ENCODE measurements around the gene ZNF629.
"Not testable (repeated sequence)": the region's sequence is repeated elsewhere in the genome, so short reads cannot be mapped to it uniquely, and the experiment has no call there.

The ZNF629 gene
- long read RNA-seq, donor 1, full-length matches to known transcripts, result 5 of 10 reads
- long read RNA-seq, donor 1, partial matches to known transcripts, result 5 of 10 reads
- long read RNA-seq, donor 1, other reads (novel, unspliced or antisense), result 0 of 10 reads
- long read RNA-seq, donor 2, full-length matches to known transcripts, result 7 of 7 reads
- long read RNA-seq, donor 2, partial matches to known transcripts, result 0 of 7 reads
- long read RNA-seq, donor 2, other reads (novel, unspliced or antisense), result 0 of 7 reads
- long read RNA-seq, donor 3, full-length matches to known transcripts, result 5 of 5 reads
- long read RNA-seq, donor 3, partial matches to known transcripts, result 0 of 5 reads
- long read RNA-seq, donor 3, other reads (novel, unspliced or antisense), result 0 of 5 reads
- long read RNA-seq, donor 4, full-length matches to known transcripts, result 3 of 3 reads
- long read RNA-seq, donor 4, partial matches to known transcripts, result 0 of 3 reads
- long read RNA-seq, donor 4, other reads (novel, unspliced or antisense), result 0 of 3 reads
- long read RNA-seq, donor 5, full-length matches to known transcripts, result 5 of 5 reads
- long read RNA-seq, donor 5, partial matches to known transcripts, result 0 of 5 reads
- long read RNA-seq, donor 5, other reads (novel, unspliced or antisense), result 0 of 5 reads
- long read RNA-seq, donor 6, full-length matches to known transcripts, result 7 of 13 reads
- long read RNA-seq, donor 6, partial matches to known transcripts, result 6 of 13 reads
- long read RNA-seq, donor 6, other reads (novel, unspliced or antisense), result 0 of 13 reads
- long read RNA-seq, donor 7, result 0 reads
- long read RNA-seq, donor 8, full-length matches to known transcripts, result 6 of 6 reads
- long read RNA-seq, donor 8, partial matches to known transcripts, result 0 of 6 reads
- long read RNA-seq, donor 8, other reads (novel, unspliced or antisense), result 0 of 6 reads

DNA sequence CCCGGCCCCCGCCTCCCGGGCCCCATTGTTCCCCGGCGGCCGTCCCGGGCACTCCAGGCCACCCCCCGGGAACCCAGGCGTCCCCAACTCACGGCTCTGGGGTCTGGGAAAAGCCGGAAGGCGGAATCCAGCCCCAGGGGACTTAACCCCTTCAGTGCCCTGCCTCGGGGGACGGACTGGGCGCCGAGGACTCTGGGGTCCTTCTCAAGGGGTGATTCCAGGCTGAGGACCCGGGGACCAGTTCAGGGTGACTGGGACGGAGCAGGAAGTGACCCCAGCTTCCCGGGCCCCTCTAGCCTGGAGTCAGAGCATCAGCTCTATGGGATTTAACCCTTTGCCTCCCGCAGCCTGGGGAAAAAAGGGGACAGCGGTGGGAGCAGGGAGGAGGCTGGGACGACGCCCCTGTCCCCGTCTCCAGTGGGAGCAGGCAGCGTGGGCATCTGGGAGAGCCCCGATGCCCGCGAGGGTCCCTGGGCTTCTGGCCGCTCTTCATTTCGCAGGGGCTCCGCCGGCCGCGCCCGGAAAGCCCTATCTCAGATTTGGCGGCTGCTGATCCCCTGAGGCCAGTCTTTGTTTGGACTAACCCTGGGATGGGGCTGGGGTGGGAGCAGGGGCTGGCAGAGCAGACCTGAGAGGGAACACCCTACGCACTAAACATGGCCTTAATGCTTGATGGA, at the start of gene ZNF629:
ZNF629 (minus strand) TSS at position 270 of the 677 bp plus-strand sequence. CDS start 2,723 bp downstream, outside the sequence.
- DNase-seq, result peak; percentile 96

DNA sequence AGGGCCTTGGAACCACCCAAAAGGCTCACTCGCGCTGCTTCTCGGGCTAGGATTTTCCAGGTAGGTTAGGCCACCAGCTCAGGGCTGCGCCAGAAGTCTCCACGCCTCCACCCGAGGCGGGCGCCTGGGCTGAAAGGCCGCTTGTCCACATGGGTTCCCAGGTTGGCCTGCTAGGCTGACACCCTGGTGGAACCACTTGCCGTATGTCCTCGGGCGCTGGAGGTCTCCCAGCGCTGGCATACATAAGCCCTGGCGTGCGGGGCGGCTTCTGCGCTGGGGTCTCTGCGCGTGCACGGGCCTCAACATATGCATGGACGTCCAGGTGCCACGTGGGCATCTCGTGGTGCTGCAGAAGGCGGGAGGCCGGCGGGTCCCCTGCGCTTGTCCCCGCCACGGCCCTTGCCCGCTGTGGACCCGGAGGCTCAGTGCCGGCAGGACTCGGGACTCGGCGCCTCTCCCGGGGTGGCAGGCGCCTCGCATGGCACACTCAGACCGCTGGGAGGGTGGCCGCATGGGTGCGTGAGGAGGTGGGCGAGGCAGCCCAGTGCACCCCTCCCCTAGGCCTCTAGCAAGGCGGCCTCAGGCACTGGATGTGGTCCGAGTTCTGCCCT, 47.2 kb upstream of the ZNF629 start:
- DNase-seq, result no peak

DNA sequence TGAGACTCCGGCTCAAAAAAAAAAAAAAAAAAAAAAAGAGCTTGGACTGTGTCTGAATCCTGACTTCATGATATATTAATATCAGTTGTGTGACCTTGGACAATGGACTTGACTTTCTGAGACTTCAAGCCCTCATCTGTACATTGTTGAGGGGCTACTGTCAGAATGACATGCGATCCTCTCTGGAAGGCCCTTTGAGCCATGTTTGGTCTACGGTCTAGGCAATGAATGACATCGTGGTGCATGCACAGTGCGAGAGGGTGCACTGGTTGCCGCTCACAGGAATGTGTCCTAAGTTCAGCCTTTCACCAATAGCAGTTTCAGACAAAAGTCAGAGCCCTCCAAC, 43.0 kb upstream of the ZNF629 start:
- DNase-seq, result no peak

DNA sequence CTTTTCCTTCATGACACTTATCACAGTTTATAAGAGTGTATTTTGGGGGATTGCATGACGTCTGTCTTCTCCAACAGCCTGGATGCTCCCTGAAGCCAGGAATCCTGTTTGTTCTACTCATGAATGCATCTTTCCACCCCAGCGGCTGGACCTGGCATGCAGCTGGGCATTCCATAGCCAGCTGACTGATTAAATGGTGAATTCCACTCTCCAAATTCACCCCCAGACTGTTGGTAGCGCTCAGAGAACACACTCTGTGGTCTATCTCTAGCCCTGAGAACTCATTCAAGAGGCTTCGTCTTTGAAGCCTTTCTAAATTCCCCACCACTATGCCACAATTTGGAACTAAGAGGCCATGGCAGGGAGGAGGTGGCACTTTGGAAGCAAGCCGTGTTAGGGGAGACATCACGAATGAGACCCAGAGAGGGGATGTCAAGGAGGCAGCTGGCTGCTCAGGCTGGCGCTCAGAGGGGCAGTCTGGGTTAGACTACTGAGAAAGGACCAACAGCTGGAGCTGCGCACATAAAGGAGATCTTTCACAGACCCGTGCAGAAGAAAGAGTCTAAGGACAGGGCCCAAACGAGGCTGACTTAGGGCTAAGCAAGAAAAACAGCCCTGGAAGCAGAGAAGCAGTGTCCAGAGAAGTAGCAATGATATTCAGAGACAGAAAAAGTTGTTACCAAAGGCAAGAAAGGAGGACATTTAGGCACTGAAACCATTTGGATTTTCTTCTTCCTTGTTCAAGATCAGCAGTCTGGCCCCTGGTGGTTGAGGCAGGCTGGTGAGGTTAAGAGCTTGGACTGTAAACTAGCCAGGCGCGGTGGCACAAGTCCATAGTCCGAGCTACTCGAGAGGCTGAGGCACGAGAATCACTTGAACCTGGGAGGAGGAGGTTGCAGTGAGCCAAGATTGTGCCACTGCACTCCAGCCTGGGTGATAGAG, 42.4 kb upstream of the ZNF629 start:
- no peak for DNase-seq

DNA sequence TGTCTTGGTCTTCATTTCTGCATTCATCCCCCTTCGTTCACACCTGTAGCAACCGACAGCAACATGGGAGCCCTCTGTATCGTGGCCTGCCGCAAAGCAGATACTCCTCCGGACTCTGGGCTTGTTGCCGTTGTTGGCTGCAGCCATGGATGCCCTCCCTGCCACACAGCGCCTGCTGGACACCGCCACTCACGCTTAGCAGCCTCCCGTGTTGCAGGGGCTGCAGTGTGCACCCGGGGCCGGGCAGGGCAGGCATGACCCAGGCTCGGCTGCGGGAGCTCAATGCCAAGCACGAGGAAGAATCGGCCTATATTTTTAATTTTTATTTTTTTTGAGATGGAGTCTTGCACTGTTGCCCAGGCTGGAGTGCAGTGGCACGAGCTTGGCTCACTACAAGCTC, 34.9 kb upstream of the ZNF629 start:
- DNase-seq, result no peak

DNA sequence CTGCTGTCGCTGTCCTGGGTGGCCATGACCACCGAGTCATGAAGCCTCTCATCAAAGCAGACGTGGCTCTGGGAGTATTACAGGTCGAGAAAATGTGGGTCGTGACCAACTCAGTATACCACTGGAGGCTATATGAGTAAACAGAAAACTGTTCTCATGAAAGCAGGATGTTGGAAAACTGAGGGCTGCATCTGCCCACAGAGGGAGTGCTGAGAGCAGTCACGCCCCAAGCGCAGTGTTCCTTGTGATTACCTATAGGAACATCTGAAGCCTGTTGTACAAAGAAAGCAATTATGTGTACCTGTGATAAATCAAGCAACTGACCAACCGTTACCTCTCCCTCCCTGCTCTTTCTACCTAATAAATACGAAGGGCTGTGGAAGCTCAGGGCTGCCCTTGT, 34.4 kb upstream of the ZNF629 start:
- not testable (repeated sequence) for DNase-seq

DNA sequence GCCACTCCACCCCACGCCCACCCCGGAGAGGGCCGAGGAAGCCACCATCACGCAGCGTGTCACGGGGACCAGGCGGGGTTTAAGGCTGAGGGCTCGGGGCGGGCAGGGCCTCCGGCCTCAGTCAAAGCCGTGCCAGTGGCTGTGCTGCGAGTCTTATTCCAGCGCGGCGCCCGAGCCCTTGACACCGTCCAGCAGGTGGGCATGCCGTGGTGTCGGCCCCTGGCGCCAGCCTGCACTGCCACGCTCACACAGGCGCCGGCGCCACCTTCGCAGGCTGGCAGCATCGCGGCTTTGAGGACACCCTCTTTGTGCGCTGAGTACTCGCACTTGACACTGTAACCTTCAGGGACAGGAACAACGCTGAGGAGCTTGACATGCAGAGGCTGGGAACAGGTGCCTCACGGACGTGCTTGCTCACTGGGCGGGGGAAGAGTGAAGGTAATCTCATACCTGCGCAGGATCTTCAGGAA, 34.0 kb upstream of the ZNF629 start:
- DNase-seq, result no peak

DNA sequence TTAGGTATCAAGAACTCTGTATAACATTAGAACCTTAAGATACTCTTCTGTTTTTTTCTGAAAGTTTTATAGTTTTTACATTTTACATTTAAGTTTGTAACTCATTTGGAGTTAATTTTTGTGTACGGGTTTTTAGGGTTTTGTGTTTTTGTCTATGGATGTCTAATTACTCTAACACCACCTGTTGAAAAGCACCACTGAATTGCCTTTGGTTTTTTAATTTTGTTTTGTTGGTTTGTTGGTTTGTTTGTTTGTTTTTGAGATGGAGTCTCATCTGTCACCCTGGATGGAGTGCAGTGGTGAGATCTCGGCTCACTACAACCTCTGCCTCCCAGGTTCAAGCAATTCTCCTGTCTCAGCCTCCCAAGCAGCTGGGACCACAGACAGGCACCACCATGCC, 29.8 kb upstream of the ZNF629 start:
- DNase-seq, result no peak

DNA sequence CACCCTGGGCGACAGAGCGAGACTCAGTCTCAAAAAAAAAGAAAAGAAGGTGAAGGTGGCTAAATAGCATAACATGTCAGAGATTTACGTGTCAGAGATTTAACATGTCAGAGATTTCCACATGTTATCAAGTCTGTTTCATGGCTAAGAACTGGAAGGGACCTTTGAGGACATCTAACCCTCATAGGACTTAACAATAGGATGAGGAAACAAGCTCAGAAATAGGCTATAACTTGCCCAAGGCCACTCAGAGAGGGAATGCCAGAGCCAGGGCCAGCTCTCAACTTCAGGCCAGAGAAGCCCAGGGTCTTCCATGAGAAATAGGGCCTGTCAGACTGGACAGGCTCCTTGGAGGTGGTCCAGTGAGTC, 26.8 kb upstream of the ZNF629 start:
- DNase-seq, result no peak

DNA sequence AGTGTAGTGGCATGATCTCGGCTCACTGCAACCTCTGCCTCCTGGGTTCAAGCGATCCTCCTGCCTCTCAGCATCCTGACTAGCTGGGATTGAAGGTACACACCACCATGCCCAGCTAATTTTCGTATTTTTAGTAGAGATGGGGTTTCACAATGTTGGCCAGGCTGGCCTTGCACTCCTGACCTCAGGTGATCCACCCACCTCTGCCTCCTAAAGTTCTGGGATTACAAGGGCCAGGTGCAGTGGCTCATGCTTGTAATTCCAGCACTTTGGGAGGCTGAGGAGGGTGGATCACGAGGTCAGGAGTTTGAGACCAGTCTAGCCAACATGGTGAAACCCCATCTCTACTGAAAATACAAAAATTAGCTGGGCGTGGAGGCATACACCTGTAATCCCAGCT, 22.7 kb upstream of the ZNF629 start:
- not testable (repeated sequence) for DNase-seq

DNA sequence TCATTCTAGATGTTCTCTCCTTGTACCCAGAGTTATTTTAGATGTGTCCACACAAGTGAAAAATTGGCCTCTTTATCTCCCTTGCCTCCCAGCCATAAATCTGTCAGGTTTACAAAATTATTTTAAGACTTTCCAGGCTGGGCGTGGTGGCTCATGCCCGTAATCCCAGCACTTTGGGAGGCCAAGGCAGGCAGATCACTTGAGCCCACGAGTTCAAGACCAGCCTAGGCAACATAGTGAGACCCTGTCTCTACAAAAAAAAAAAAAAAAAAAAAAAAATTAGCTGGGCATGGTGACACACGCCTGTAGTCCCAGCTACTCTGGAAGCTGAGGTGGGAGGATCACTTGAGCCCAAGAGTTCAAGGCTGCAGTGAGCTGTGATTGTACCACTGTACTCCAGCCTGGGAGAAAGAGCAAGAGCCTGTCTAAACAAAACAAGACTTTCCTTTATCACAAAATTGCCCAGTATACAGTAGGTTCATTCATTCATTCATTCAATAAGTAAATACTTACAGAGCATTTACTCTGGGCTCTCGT, 22.0 kb upstream of the ZNF629 start:
- not testable (repeated sequence) for DNase-seq

DNA sequence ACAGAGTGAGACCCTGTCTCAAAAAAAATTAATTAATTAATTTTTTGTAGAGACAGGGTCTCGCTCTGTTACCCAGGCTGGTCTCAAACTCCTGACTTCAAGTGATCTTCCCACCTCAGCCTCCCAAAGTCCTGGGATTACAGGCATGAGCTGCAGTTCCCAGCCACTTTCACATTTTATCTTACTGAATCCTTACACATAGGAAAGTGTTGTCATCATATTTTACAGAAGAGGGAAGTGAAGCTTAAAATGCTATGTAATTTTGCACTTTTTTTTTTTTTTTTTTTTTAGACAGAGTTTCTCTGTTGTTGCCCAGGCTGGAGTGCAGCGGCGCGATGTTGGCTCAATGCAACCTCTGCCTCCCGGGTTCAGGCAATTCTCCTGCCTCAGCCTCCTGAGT, 21.1 kb upstream of the ZNF629 start:
- DNase-seq, result no peak

DNA sequence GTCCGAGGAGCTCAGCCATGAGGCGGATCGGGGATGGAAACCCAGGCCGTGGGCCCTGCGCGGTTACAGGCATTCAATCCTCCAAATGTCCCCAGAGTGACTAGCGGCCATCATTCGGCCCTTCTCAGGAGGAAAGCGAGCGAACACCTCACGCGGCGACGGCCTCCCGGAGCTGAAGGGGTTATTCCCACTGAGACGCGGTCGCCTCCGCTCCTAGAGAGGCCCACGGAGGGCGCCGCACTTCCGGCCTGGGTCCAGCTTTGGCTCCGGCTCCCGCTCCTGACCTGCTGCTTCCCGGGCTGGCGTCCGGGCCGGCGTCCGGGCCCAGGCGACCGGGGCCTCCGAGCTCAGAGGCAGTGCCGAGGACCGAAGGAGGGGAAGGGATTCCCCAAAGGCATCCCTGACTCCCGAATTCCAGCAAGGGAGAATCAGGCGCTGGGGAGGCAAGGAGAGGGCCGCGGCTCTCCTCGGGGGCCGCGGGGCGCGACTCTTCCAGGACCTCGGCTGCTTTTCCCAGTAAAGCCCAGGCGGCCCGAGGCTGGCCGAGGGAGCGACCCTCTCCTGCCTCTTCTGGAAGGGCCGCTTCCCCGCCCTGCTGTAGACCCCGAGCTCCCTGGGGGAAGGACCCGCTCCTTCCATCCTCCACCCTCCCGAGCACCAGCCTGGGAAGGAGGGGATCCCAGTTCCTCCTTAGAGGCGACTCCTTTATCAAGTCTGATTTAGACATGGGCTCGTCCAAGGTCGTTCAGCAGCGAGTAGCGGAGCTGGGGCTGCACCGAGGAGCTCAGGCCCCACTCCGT, 18.6 kb upstream of the ZNF629 start:
- peak; percentile 97 for DNase-seq

DNA sequence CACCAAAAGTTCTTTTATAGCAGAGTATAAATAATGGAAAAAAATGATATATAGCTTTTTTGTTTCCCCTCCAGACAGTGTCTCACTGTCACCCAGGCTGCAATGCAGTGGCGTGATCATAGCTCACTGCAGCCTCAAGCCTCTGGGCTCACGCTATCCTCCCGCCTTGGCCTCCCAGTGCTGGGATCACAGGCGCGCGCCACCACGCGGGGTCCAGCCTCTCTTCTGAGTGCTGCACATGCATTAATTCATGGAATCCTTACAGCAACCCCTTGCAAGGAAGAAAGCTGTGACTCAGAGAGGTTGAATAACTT, 18.0 kb upstream of the ZNF629 start:
- DNase-seq, result no peak

DNA sequence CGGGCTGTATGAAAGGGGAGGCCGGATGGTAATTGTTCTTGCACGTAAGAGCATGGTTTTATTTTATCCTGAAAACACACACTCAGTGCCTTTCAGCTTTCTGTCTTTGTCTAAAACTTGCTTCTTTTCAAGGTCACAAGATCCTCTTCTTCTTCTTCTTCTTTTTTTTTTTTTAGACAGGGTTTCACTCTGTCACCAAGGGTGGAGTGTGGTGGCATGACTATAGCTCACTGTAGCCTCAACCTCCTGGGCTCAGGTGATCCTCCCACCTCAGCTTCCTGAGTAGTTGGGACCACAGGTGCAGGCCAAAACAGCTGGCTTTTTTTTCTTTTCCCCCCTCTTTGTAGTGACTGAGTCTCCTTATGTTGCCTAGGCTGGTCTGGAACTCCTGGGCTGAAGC, 15.9 kb upstream of the ZNF629 start:
- no peak for DNase-seq

DNA sequence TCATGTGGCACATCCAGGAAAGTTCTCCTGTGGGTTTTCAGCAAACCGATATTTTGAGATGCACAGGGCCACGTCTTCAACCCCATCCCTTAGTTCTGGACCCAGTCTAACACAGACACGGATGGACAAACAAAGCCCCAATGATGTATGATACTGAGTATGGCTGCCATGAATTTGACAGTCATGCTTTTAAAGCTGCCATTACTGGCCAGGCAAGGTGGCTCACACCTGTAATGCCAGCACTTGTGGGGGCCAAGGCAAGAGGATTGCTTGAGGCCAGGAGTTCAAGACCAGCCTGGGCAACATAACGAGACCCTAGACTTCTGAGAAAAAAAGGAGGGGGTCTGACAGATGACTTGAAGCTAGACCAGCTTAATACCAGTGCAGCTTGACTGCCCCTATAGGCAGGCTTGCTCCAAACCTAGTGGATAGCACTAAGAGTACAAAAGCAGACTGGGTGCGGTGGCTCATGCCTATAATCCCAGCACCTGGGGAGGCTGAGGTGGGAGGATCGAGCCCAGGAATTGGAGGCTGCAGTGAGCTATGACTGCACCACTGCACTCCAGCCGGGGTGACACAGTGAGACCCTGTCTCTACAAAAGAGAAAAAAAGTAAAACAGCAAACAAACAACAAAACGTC, 10.8 kb upstream of the ZNF629 start:
- DNase-seq, result no peak

DNA sequence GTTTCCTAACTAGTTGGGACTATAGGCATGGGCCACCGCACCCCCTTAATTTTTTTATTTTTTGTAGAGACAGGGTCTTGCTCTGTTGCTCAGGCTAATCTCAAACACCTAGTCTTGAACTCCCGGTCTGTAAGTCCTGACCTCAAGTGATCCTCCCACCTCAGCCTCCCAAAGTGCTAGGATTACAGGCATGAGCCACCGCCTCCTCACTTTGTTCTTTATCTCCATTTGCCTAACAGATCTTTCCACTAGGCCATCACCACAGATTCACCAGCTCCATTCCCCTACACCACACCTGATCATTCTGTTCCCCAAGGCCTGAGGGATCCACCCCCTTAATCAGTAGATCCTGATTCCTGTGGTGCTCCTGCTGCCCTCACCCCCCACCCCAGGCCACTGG, 7.6 kb upstream of the ZNF629 start:
- DNase-seq, result no peak

DNA sequence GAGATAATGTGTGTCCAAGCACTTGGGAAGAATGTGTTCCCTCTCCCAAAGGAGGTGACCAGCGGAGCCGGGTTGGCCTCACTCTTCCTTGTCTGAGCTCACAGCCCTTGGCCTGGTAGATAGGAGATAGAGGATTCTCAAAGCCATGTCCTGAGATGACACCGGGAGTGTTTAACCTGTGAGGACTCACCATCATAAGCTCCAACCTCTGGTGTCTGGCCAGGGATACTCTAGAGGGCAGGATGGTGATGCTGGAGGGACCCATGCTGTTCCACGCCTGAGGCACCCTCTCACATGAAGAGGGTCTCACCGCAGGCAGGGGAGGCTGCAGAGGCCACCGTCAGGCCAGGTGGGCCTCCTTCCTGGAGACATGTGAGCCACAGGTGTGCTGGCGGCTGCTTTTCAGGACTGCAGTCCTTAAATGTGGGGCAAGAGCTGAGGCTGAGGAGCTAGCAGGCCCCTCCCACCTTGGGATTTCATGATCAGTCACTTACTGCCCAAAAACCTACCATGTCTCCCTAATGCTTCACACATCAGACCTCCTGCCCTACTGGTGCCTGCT, 6.6 kb upstream of the ZNF629 start:
- no peak for DNase-seq

DNA sequence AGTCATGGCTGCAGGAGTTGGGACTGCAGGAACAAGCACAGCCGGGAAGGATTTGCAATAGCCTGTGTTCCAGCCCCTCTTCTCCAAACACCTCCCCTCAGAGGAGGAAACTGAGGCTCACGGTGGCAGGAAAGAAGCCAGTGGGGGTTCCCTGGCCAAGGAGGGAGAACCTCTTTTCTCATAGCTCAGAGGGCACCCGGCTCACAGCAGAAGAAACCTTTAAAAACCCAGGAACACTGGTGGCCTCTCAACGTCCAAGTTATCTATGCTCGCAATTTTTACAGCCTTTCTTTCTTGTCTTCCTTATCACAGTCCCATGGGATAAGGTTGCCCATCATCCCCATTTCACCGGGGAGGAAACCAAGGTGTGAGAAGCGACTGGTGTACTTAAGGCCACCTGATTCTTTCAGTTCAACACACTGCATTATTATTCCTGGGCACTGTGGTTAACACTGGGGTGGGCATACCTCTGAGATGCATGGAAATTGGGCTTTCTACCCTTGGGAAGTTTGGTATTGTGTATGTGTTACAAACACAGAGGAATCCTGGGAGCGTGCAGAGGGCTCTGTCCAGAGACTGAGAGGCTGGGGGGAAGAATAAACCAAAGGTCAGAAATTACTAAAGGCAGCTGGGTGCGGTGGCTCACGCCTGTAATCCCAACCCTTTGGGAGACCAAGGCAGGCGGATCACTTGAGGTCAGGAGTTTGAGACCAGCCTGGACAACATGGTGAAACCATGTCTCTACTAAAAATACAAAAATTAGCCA, 791 bp upstream of the ZNF629 start:
- DNase-seq, result no peak

Data from right kidney (tissue), 9 donors.